ENCODE measurements around the gene CTRL. TPM values are rescaled to one million over a fixed set of nuclear protein-coding genes. Genes with fewer than 3 reads are reported as not detected.

CTRL gene
- total RNA-seq, 1 donor from 2014 or later = 1.2 TPM

GRCh38 chr16:67922221-67922620 lies 9.4 kb downstream of the CTRL start:
- no peak overlapping the region for H3K4me3 ChIP-seq (ENCODE audit: insufficient read depth, low read depth, low read length)
- TF ChIP-seq CTCF (IDR thresholded peaks at IDR 0.05; ENCODE audit: insufficient read depth, low read depth, low read length) (no peak), EZH2 (IDR thresholded peaks at IDR 0.05; ENCODE audit: insufficient read depth, low read length) (no peak)
- H3K4me3 Mint-ChIP-seq (ENCODE audit: unreplicated experiment) = no peak overlapping the region
- H3K79me2 ChIP-seq (ENCODE audit: insufficient read depth, low read length) = peaks cover 24% of the 10 kb centered on the region
- peaks cover 6% of the 10 kb centered on the region for H3K36me3 Mint-ChIP-seq (ENCODE audit: low read depth, unreplicated experiment)
- no peaks in the 10 kb centered on the region for H3K27me3 Mint-ChIP-seq (ENCODE audit: low read depth, unreplicated experiment)
- no peaks in the 10 kb centered on the region for H3K9me3 ChIP-seq (ENCODE audit: insufficient read depth, low read depth, low read length)
- no peak overlapping the region for H3K4me2 ChIP-seq (ENCODE audit: low read length)
- no peak for DNase-seq (ENCODE audit: low read depth)
- H3K9me3 Mint-ChIP-seq (ENCODE audit: unreplicated experiment) = no peaks in the 10 kb centered on the region
- H3K27me3 ChIP-seq (ENCODE audit: insufficient read depth, low read length) = no peaks in the 10 kb centered on the region
- no peak overlapping the region for H2AFZ ChIP-seq (ENCODE audit: low read depth, low read length)
- H3K4me1 ChIP-seq (ENCODE audit: insufficient read depth, low read length) = peaks cover 12% of the 10 kb centered on the region
- FAIRE-seq = no peak
- peaks cover 24% of the 10 kb centered on the region for H3K4me1 Mint-ChIP-seq (ENCODE audit: low read depth, unreplicated experiment)
- no peaks in the 10 kb centered on the region for H3K36me3 ChIP-seq (ENCODE audit: insufficient read depth, low read length)
- peak overlapping the region; percentile 42 for H3K27ac Mint-ChIP-seq (ENCODE audit: unreplicated experiment)
- no peak overlapping the region for H3K9ac ChIP-seq (ENCODE audit: low read length)
- no peak overlapping the region for H3K27ac ChIP-seq (ENCODE audit: low read depth, low read length)
- H4K20me1 ChIP-seq (ENCODE audit: insufficient read depth, low read length) = peaks cover 90% of the 10 kb centered on the region

- peaks cover 39% of the 10 kb centered on the region for H3K4me1 Mint-ChIP-seq (ENCODE audit: low read depth, unreplicated experiment)
- no peak for FAIRE-seq
- Histone ChIP-seq H3K27ac (ENCODE audit: low read depth, low read length) (no peak overlapping the region), H3K9me3 (ENCODE audit: insufficient read depth, low read depth, low read length) (no peaks in the 10 kb centered on the region), H2AFZ (ENCODE audit: low read depth, low read length) (no peak overlapping the region), H3K4me2 (ENCODE audit: low read length) (no peak overlapping the region), H3K79me2 (ENCODE audit: insufficient read depth, low read length) (peaks cover 32% of the 10 kb centered on the region), H3K4me1 (ENCODE audit: insufficient read depth, low read length) (peaks cover 18% of the 10 kb centered on the region), H3K4me3 (ENCODE audit: insufficient read depth, low read depth, low read length) (no peak overlapping the region), H3K36me3 (ENCODE audit: insufficient read depth, low read length) (no peaks in the 10 kb centered on the region), H3K27me3 (ENCODE audit: insufficient read depth, low read length) (no peaks in the 10 kb centered on the region), H3K9ac (ENCODE audit: low read length) (no peak overlapping the region), H4K20me1 (ENCODE audit: insufficient read depth, low read length) (peaks cover 93% of the 10 kb centered on the region)
- no peak for DNase-seq (ENCODE audit: low read depth)
- peaks cover 6% of the 10 kb centered on the region for H3K36me3 Mint-ChIP-seq (ENCODE audit: low read depth, unreplicated experiment)
- no peaks in the 10 kb centered on the region for H3K9me3 Mint-ChIP-seq (ENCODE audit: unreplicated experiment)
- no peak overlapping the region for H3K4me3 Mint-ChIP-seq (ENCODE audit: unreplicated experiment)
- peak overlapping the region; percentile 66 for H3K27ac Mint-ChIP-seq (ENCODE audit: unreplicated experiment)
- H3K27me3 Mint-ChIP-seq (ENCODE audit: low read depth, unreplicated experiment) = no peaks in the 10 kb centered on the region
- TF ChIP-seq EZH2 (IDR thresholded peaks at IDR 0.05; ENCODE audit: insufficient read depth, low read length) (no peak), CTCF (IDR thresholded peaks at IDR 0.05; ENCODE audit: insufficient read depth, low read depth, low read length) (no peak)
Observed at GRCh38 chr16:67919622-67920221, 11.9 kb downstream of the CTRL start.

GRCh38 chr16:67917852-67918236 lies 13.8 kb downstream of the CTRL start:
- Histone ChIP-seq H4K20me1 (ENCODE audit: insufficient read depth, low read length) (peaks cover 77% of the 10 kb centered on the region), H3K4me1 (ENCODE audit: insufficient read depth, low read length) (peaks cover 18% of the 10 kb centered on the region), H3K9me3 (ENCODE audit: insufficient read depth, low read depth, low read length) (no peaks in the 10 kb centered on the region), H3K4me2 (ENCODE audit: low read length) (peak overlapping the region; percentile 42), H3K36me3 (ENCODE audit: insufficient read depth, low read length) (no peaks in the 10 kb centered on the region), H3K27ac (ENCODE audit: low read depth, low read length) (peak overlapping the region; percentile 38), H3K4me3 (ENCODE audit: insufficient read depth, low read depth, low read length) (no peak overlapping the region), H3K27me3 (ENCODE audit: insufficient read depth, low read length) (no peaks in the 10 kb centered on the region), H2AFZ (ENCODE audit: low read depth, low read length) (no peak overlapping the region), H3K9ac (ENCODE audit: low read length) (peak overlapping the region; percentile 47), H3K79me2 (ENCODE audit: insufficient read depth, low read length) (peaks cover 29% of the 10 kb centered on the region)
- FAIRE-seq = peak; percentile 98
- peak overlapping the region; percentile 60 for H3K27ac Mint-ChIP-seq (ENCODE audit: unreplicated experiment)
- no peaks in the 10 kb centered on the region for H3K27me3 Mint-ChIP-seq (ENCODE audit: low read depth, unreplicated experiment)
- peak; percentile 72 for DNase-seq (ENCODE audit: low read depth)
- peak overlapping the region; percentile 31 for H3K4me3 Mint-ChIP-seq (ENCODE audit: unreplicated experiment)
- no peaks in the 10 kb centered on the region for H3K9me3 Mint-ChIP-seq (ENCODE audit: unreplicated experiment)
- H3K4me1 Mint-ChIP-seq (ENCODE audit: low read depth, unreplicated experiment) = peaks cover 39% of the 10 kb centered on the region
- peaks cover 8% of the 10 kb centered on the region for H3K36me3 Mint-ChIP-seq (ENCODE audit: low read depth, unreplicated experiment)
- TF ChIP-seq EZH2 (IDR thresholded peaks at IDR 0.05; ENCODE audit: insufficient read depth, low read length) = no peak
- no peak for TF ChIP-seq CTCF (IDR thresholded peaks at IDR 0.05; ENCODE audit: insufficient read depth, low read depth, low read length)

Data from astrocyte (in vitro differentiated cells and primary cell).